ENCODE measurements around the gene CLCA2.

The CLCA2 gene

DNA sequence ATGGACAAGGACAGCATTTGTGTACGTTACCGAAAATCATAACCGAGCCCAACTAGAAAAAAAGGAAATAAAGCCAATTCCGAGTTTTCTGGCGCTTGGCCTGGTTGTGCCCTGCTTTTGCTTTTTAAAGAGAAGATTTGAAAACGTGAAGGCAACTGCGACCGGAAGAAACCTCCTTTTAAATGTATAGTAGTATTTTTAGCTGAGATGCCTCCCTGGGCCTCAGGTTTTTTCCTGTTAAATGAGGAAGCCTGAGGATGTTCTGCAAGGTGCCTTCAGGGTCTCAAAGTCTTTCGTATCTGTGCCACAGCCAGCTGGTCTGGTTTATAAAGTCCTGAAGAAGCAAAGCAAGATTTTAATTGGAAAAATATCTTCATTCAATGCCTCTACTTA, 27.5 kb upstream of the CLCA2 start:
- no peak for DNase-seq (ENCODE audit: low read depth)
- H3K4me3 ChIP-seq (replicated peaks; ENCODE audit: low read depth, low read length) = peak overlapping the region; percentile 89
- no peak for TF ChIP-seq CTCF (IDR thresholded peaks at IDR 0.05; ENCODE audit: low read length, missing control alignments)

DNA sequence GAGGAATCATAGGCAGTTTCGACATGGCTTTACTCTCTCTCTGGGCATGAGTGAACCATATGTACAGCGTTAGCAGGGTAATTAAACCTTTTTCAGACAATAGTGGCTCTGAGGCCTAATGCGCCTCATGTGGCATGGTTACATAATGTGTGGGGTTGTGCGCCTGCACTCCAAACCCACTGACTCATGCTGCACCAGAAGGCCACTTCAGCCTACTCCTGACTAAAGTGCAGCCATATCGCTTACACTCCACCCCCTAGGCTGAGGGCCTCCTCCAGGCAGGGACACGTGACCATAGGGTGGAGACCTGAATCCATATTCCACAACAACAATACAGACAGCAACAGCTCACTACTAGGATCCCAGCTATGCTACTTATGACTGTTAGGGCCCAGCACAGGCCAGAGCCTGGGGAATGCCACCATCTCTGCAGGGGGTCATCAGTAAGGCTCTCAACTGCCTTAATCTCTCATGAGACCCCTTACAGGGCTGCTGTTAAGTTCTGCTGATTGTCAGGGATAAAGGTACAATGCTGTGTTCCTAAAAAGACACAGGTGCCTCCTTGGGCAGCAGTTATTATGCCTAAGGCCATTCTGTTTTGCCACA, 14.5 kb upstream of the CLCA2 start:
- H3K4me3 ChIP-seq (replicated peaks; ENCODE audit: low read depth, low read length) = no peak overlapping the region
- DNase-seq (ENCODE audit: low read depth) = no peak
- no peak for TF ChIP-seq CTCF (IDR thresholded peaks at IDR 0.05; ENCODE audit: low read length, missing control alignments)

GRCh38 chr1:86410879-86411278, 13.1 kb upstream of the CLCA2 start:
- TF ChIP-seq CTCF (IDR thresholded peaks at IDR 0.05; ENCODE audit: low read length, missing control alignments) = no peak
- DNase-seq (ENCODE audit: low read depth) = no peak
- no peak overlapping the region for H3K4me3 ChIP-seq (replicated peaks; ENCODE audit: low read depth, low read length)

- no peak for DNase-seq (ENCODE audit: low read depth)
- no peak overlapping the region for H3K4me3 ChIP-seq (replicated peaks; ENCODE audit: low read depth, low read length)
- no peak for TF ChIP-seq CTCF (IDR thresholded peaks at IDR 0.05; ENCODE audit: low read length, missing control alignments)
Measured at GRCh38 chr1:86416343-86416742, 7.6 kb upstream of the CLCA2 start.

- no peak overlapping the region for H3K4me3 ChIP-seq (replicated peaks; ENCODE audit: low read depth, low read length)
- TF ChIP-seq CTCF (IDR thresholded peaks at IDR 0.05; ENCODE audit: low read length, missing control alignments) = peak; percentile 81
- peak; percentile 63 for DNase-seq (ENCODE audit: low read depth)
Measured at GRCh38 chr1:86419277-86419903, 4.6 kb upstream of the CLCA2 start.

DNA sequence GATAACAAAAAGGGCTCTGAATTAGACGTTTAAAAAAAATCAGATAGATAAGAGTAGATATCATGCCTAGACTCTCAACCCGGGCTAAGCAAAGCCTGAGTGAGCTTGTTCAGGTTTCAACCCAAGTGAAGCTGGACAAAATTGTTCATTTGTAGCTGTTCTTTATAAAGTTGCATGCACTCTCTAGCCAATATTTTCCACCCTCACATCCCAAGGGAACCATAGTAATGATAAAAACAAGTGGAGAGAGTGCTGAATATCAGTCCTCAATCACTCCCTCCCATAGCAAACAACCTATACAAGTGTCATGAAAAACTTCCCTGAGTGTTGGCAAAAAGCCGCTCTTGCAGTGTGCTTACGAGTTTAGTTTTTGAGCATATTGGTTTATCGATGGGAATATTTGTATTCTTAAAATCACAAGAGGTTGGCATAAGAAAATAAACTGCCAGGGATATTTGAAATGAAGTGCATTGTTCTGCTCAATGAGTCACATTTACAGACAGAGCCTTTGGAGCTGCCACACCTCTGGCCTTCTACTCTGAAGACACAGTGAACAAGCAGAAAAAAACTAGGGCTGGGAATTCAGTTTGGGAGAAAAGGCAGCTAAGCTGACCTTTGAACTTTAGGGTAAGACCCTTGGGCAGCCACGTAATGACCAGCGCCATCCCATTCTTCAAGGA, 2.2 kb upstream of the CLCA2 start:
- TF ChIP-seq CTCF (IDR thresholded peaks at IDR 0.05; ENCODE audit: low read length, missing control alignments) = no peak
- DNase-seq (ENCODE audit: low read depth) = peak; percentile 67
- no peak overlapping the region for H3K4me3 ChIP-seq (replicated peaks; ENCODE audit: low read depth, low read length)

All from fibroblast of pulmonary artery (primary cell).